Ramos (cell line): ENCODE measurements around the gene NPPB.

ENCODE experiments used
- in situ Hi-C: fragments of 300-500 bp; cut with MboI; formaldehyde crosslinking; loops from one replicate; pipeline ENCODE4 v1.14.3; 2022; ENCODE audit warnings: low sequenced_read_pairs; ENCODE audit not compliant: unreplicated experiment

Gene NPPB

DNA sequence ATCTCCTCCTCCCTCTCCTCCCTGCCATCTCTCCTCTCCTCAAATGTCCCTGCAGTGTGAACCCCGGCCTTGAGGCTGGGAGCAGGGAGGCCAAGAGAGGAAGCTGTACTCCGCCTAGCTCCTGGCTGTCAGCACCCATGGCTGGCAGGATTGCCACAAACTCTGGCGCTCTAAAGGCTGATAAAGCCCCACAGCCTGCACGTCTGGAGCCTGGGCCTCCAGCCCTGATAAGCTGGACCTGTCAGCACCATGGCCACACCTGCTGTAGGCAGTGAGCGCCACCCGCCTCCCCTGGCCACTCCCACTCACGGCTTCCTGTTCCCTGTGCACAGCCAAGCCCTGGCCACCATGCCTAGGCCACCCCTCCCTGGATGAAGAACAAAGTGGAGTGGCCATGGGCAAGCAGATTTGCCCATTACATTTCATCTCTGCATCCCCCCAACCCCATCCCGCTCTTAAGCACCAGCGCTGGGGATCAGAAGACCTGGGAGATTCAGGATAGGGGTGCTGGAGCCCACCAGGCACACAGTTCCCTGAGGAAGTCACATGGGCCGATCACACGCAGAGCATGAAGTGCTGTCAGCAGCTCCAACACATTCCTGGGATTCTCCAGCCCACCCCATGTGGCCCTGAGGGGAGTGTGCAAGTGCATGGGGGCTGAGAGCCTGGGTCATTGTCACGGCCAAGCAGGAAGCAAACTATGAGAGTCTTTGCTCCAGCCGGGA is 24.2 kb upstream of the NPPB start:
- in situ Hi-C loops: no loop called here

DNA sequence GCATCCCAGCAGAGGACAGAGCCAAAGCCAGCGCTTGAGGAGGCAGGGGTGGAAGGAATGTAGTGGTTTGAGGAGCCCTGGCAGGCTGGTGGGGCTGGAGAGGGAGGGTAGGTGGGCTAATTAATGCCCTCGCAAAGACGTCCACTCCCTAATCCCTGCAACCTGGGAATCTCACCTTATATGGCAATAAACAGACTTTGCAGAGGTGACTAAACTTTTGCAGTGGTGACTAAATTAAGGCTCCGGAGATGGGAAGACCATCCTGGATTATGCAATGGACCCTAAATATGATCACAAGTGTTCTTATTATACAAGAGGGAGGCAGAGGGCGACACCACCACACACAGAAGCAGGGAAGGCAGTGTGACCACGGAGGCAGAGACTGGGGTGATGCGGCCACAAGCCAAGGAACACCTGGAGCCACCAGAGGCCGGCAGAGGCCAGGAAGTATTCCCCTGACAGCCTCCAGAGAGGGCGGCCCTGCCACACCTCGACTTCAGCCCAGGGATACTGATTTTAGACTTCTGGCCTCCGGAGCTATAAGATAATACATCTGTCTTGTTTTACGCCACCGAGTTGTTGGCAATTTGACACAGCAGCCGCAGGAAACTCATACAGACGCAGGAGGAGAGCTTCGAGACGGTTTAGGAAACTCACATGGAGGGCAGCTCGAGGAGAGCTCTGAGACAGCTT is 23.1 kb upstream of the NPPB start:
- in situ Hi-C loops: no loop called here

DNA sequence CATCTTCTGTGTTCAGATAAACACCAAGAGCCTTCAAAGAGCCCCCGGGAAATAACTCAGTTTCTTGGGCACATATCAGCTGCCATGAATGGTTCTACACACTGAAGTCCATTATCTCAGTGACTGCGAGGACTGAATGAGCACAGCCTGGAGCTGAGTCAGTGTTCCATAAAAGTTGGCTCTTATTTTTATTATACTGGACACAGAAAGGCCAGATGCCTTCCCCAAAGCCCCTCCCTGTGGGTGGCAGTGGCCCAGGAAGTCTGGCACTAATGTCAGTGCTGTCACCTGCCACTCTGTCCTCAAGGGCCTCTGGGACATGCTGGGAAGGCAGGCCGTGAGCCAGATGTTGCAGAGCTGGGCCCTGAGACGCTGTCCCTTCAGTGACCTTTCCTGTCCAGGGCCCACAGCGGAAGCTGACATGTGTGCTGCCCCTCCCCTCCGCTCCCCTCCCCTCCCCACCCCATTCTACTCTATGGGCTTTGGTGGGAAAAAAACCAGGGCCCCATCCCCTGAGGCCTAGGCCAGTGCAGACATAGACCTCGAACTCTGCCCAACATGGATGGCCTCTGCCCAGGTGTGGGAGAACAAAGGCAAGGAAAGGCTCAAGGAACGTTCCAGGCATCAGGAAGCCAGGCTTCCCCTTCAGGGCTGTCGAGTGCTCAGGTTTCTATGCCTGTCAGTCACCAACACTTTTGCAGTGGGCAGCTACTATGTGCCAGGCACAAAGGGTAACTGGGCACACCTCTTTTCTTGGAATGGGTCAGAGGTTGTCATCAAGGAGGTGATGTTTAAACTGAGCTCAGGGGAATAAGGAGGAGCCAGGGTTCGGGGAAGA is 22.4 kb upstream of the NPPB start:
- in situ Hi-C loops: no loop called here

DNA sequence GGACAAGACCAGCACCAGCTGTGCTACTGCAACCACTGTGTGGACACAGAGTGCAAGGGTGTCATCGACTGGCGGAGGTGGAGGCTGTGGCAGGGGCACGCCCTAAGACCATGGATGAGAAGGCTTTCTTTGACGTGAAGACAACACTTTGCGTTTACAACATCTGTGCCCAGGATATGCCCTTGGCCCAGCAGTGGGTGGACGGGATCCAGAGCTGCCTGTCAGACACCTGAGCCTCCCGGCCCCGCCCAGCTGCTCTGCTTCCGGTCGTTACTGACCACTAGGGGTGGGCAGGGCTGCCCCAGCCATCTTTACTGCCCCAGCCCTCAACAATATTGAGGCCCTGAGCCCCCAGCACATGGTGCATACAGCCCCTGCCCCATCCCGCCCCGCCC is 21.4 kb upstream of the NPPB start:
- in situ Hi-C loops: no loop called here

DNA sequence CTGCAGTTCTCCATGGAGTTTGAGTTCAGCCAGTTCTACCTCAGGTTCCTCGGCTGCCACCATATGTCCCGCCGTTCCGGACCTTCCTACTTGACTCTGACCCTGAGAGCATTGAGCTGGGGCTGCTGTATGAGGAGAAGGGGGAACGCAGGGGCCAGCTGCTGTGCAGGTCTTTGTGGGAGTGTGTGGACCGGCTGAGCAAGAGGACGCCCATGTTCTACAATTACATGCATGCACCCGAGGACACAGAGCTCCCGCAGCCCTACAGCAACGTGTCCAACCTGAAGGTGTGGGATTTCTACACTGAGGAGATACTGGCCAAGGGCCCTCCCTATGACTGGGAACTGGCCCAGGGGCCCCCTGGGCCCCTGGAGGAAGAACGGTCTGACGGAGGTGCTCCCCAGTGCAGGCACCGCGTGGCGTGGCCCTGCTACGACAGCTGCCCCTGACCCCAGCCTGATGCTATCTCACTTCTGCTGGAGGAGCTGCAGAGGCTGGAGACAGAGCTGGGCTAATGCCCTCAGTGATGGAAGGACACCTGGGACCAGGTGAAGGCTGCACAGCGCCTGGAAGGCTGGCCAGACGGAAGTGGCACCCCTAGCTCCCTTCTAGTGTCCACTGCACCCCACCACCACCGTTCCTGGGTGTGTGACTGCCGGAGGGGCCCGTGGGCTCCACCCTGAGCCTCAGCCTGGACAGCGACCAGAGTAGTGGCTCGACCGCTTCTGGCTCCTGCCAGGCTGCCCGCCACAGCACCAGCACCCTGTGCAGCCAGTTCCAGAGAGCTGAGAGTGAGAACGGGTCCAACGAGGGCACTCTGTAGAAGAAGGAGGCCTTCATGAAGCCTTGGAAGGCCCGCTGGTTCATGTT is 20.8 kb upstream of the NPPB start:
- in situ Hi-C loops: no loop called here

DNA sequence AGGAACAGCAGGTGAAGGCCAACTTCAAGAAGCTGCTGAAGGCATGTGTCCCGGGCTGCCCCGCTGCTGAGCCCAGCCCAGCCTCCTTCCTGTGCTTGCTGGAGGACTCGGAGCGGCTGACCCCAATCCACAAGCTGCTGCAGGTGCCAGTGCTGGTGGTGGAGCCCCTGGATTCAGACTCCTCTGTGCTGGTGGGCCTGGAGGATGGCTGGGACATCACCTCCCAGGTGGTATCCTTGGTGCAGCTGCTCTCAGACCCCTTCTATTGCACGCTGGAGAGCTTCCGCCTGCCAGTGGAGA is 20.1 kb upstream of the NPPB start:
- in situ Hi-C loops: no loop called here

DNA sequence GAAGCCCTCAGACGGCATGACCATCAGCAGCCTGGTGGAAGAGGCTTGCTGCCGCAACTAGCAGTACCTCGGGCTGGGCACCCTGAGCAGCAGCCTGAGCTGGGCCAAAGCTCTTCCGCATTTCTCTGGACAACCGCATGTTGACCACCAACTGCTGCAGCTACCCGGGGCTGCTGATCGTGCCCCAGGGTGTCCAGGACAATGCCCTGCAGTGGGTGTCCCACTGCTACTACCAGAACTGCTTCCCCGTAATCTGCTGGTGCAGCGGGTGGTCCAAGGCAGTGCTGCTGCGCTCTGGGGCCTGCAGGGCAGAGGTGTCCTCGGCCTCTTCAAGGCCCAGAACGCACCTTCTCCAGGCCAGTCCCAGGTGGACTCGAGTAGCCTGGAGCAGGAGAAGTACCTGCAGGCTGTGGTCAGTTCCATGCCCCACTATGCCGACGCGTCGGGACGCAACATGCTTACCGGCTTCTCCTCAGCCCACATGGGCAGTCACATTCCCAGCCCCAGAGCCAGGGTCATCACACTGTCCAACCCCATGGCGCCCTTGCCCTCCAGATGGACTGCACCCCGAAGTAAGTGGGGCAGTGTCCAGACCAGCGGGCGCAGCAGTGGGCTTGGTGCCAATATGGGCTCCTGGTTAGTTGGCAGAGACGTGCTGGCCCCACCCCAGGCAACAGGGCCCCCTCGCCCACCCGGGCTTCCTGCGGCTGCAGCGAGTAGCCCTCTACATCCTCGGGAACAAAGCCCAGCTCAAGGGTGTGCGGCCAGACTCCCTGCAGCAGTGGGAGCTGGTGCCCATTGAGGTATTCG is 19.5 kb upstream of the NPPB start:
- in situ Hi-C loops: no loop called here

DNA sequence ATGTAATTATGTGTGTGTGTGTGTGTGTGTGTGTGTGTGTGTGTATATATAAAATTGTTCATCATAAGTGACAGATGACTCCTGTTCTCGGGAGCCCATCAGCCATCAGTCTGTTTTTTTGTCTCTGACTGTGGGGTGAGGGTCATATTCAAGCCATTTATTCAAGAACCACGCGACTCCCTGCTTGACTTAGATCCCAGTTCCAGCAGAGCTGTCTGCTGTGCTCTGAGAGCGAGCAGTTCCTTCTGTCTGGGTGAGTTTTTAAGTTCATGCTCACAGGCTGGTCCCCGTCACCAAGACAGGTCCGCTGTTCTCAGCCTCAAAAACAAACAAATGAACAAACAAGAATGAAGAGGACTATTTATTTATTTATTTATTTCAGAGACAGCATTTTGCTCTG is 18.3 kb upstream of the NPPB start:
- in situ Hi-C loops: no loop called here

DNA sequence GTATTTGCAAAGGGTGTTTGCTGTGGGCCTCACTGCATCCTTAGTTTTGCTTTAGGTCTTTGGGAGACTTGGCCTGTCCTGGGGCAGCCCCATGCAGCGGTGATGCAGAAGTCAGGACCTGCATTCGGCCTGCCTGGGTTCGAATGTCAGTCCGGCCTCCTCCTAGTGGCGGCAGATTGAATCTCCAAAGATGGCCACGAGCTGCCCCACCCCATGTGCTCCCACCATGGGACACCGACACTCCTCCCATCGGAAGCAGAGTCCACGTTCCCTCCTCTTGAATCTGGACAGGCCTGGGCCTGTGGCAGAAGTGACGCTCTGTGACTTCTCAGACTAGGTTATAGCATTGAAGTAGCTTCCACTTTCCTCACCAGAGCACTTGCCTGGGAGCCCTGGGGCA is 16.3 kb upstream of the NPPB start:
- in situ Hi-C loops: no loop called here

DNA sequence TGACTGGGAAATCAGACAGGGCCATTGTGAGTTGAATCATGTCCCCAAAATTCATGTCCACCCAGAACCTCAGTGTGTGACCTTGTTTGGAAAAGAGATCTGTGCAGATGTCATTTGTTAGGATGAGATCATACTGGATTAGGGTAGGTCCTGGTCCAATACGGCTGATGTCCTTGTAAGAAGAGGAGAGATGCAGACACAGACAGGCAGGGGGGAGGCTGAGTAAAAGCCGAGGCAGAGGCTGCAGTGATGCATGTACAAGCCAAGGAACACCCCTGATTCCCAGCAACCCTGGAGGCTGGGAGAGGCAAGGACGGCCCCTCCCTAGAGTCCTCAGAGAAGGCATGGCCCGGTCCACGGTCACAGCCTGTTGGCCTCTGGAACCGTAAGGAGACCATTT is 15.9 kb upstream of the NPPB start:
- in situ Hi-C loops: no loop called here

DNA sequence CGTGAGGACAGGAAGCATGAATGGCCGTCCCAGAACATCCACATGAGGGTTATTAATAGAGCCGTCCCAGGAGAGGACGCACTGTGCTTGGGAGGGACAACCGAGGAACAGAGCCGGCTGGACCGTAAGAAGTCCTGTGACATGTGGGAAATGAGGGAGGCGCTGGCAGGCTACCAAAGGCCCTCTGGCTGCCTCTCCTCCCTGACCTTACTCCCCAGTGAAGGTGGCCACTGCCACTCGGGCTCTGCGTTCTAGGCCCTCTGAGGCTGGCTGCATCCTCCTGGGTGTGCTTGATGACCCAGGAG is 15.5 kb upstream of the NPPB start:
- in situ Hi-C loops: no loop called here

DNA sequence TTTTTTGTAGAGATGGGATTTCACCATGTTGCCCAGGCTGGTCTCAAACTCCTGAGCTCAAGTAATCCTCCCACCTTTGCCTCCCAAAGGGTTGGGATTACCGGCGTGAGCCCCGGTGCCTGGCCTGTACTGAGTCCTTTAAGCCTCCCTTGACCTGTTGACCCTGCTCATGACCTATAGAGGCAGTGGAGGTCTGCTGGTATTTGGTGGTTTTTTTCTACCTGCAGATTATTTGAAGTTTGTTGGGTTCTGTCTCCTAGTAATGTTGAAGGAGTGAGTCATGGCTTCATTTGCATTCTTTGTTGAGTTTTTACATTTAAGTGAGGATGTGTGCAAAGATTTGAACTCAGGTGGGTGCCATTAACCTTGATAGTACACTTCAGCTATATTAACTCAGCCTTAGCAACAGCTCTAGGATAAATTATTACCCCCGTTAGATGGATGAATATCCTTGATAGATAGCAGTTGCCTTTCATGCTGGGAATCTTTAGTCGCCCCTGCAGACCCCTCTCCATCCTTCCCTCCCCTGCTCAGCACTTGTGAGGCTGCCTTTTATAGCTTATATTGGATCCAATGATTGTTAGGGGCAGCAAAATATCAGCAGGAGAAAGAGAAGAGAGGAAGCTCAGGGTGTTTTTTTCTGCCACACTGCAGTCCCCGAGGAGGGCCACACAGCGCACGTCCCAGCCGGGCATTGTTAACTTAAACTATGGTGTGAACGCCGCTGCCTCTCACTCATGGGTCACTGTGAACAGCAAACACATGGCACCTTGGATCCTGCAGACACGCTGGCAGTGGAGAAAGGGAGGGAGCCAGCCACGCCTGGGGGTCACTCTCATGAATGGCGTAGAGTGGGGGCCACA is 14.9 kb upstream of the NPPB start:
- in situ Hi-C loops: no loop called here

DNA sequence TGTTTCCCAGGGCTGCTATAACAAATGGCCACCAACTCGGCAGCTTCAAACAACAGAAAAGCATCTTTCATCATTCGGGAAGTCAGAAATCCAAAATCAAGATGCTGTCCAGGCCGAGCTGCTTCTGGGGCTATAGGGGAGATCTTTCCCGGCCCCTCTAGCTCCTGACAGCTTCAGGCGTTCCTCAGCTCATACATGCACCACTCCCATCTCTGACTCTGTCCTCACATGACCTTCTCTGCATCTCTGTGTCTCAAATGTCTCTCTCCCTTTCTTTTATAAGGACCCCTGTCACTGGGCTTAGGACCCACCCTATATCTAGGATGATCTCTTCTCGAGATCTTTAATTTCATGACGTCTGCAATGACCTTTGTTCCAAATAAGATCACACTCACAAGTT is 13.8 kb upstream of the NPPB start:
- in situ Hi-C loops: no loop called here

DNA sequence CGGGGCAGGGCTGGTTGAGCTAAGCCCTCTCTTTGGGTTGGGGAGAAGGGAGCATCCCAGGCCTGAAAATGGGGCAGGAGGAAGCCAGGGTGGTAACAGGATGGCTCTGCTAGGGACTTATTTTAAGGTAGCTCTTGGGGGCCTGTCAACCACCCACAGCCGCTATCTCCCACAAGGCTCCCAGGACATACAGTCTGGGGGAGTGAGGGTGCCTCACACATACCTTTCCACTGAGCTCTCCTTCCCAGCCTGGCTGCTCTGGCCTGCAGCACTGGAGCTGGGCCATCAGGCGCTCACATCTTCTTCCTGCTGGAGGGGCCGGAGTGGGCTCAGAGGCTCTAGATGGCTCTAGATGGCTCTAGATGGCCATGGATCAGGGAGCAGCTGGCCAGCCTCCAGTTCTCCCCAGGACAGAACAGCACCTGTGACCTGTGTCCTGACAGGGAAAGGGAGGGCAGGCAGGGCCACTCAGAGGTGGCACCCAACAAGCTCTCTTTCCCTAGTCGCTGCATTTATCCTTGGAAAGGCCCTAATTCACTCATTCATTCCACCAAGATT is 11.0 kb upstream of the NPPB start:
- in situ Hi-C loops: no loop called here

DNA sequence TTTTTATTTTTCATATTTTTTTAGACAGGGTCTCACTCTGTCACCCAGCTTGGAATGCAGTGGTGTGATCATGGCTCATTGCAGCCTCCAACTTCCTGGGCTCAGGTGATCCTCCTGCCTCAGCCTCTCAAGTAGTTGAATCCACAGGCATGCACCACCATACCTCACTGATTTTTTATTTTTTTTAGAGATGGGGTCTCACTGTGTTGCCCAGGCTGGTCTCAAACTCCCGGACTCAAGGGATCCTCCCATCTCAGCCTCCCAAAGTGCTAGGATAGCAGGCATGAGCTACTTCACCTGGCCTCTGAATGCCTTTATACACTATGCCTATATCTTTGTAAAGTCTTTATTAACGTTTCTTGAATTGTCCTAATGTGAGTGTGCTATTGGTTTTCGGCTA is 10.4 kb upstream of the NPPB start:
- in situ Hi-C loops: no loop called here

DNA sequence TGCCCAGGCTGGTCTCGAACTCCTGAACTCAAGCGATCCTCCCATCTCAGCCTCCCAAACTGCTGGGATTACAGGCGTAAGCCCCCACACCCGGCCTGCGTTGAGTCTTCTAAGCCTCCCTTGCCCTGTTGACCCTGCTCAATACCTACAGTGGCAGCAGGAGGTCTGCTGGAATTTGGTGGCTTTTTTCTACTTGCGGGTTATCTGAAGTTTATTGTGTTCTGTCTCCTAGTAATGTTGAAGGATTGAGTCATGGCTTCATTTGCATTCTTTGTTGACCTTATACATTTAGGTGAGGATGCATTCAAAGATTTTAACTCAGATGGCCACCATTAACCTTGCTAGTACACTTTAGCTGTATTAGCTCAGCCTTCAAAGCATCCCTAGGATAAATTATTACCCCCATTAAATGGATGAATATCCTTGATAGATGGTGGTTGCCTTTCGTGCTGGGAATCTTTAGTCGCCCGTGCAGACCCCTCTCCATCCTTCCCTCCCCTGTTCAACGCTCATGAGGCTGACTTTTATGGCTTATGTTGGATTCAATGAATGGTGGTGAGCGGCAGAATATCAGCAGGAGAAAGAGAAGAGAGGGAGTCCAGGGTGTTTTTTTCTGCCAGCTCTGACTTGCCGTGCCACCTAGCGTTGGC is 9.7 kb upstream of the NPPB start:
- in situ Hi-C loops: no loop called here

DNA sequence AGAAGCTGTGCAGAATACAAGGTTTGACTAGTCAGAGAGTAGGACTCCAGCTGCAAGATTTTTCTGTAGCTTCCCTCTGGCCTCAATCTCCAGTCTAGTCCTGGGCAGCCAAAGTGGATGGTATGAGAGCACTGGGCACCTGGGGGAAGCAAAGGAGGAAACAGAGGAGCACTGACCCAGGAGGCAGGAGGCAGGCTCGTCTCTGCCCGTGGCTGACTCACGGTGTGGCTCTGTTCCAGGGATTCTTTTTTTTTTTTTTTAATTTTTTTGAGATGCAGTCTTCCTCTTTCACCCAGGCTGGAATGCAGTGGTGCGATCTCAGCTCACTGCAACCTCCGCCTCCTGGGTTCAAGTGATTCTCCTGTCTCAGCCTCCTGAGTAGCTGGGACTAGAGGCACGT is 4.1 kb upstream of the NPPB start:
- in situ Hi-C loops: no loop called here

DNA sequence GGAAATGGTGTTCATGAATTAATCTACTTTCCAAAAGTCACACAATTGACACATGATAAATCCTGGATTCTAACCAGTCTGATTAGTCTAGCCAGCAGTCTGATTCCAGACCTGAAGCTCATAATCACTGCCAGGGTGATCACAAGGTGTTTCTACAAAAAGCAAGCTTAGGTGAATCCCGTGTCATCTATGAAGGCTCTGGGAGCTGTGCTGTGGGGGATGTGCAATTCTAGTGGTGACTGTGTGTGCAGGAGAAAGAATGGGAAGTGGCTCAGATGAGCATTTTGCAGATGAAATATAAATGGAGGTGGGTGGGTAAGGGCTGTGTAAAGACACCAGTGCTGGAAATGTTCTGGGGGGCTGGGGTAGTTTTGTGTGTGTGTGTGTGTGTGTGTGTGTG is 1.8 kb upstream of the NPPB start:
- in situ Hi-C loops: no loop called here
